Skin epidermis (tissue), 12 donors: Measurements from ENCODE around the gene MAB21L4.

Source experiments
- H3K27ac ChIP-seq, 21 experiments: fragments of 200-600 bp; sonication (generic) in 11 of 21; one replicate each; pipeline ENCODE4 v1.5.0; 2020; ENCODE audit warnings: mild to moderate bottlenecking in 3 of 21, inconsistent platforms in 2 of 21, moderate library complexity in 2 of 21
- H3K4me3 ChIP-seq, 7 experiments: fragments of 200-600 bp; sonication (generic) in 2 of 7; one replicate each; pipeline ENCODE4 v1.5.0; 2020; ENCODE audit warnings: inconsistent platforms in 2 of 7, mild to moderate bottlenecking in 2 of 7, moderate library complexity in 1 of 7

The MAB21L4 gene

DNA sequence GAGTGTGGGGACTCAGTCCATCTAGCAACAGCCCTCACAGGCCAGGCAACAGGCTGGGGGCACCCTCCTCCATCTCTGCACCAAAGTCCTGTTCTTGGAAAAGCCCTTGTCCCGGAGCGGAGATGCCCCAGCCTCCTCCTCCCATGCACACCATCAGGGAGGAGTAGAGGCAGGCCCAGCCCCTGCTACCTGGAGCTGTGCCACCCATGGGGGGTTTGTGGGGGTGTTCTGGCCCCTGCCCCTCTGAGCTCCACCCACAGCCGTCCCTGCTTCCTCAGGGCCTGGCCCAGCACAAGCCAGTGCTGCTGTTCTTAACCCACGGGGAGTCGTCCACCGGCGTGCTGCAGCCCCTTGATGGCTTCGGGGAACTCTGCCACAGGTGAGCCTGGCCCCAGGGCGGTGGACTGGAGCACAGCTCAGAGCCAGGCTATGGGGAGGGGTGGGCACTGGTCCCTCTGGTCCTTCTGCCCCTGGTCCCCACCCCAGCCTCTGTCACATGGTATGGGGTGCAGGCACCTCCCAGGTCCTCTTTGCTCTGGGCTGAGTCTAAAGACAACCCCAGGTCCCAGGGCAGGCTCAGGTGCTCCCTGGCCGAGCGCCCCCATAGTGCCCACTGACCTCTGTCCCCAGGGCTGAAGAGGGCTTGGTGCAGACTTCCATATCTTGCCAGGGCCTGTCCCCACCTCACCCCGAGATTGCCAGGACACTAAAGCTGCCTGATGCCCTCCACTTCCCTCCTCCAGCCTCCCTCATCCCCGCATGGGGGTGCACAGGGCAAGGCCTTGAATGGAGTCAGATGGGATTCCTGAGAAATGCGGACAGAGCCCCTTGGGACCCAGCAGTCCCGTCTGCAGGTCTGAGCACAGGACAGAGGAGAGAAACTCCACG, 24.6 kb downstream of the MAB21L4 start:
- Histone ChIP-seq H3K4me3 (no peak overlapping the region), H3K27ac (no peak overlapping the region)

DNA sequence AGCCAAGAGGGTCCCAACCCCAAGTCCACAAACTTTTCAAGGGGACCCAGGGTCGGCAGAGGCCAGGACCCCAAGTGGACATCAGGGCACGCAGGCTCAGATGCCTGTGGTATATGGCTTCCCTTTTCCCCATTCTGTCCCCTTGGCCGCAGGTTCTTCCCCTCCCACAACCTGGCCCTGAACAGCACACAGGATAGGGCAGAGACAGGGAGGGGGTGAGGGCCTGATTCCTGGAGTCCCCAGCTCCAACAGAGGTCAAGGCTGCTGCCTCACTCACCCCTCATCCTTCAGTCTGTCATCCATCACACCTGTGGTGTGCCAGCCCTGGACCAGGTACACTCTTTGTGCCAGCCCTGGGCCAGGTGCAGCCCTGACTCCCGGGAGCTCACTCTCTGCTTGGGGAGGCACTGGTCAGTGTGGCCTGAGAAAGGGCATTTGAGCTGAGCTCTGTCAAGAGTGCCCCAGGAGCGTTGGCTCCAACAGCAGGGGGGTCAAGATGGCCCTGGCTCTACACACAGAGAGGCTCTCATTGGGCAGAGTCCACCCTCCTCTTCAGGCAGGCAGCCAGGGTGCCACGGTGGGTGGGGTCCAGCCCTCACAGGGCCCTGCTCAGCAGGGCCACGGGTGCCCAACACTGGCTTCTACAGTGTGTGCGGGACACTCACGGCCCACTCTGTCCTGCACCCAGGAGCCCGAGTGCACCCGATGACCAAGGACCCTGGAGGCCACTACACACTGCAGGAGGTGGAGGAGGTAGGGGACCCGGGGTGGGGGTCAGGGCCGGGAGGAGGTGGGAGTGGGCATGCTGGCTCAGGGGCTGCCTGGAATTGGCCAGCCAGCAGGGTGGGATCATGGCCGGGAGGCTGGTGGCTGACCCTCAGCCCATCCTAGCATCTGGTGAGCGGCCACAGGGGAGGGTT, 25.7 kb downstream of the MAB21L4 start:
- H3K4me3 ChIP-seq, result no peak overlapping the region
- H3K27ac ChIP-seq, result no peak overlapping the region

DNA sequence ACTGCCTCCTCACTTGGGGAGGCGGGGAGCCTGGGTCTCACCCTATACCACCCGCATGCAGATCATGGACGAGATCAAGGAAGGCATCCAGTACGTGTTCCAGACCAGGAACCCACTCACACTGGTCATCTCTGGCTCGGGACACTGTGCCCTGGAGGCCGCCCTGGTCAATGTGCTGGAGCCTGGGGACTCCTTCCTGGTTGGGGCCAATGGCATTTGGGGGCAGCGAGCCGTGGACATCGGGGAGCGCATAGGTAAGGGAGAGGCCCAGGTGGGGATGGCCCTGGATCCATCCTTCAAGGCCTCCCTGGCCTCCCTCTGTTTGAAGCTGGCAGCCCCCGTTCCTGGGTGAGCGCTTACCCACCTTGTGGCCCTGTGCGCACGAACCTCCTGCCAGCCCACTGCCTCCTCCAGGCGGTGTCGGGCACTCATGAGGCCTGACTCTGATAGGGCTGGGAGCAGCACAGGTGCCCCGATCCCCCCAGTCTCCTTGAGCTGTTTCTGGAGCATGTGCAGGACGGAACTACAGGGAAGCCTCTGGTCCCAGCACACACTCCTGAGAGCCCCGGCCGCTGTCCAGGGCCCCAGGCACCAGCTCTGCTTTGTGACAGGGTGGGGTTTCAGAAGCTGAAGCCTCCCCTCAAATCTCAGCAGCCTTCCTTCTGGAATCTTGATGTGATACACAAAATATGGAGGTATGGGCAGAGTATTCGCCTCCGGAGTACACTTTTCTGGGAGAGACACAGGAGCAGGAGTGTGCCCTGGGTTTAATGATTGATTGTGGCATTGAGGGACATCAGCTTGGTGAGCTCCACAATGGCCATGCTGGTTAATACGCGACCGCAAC, 26.6 kb downstream of the MAB21L4 start:
- no peak overlapping the region for H3K4me3 ChIP-seq

DNA sequence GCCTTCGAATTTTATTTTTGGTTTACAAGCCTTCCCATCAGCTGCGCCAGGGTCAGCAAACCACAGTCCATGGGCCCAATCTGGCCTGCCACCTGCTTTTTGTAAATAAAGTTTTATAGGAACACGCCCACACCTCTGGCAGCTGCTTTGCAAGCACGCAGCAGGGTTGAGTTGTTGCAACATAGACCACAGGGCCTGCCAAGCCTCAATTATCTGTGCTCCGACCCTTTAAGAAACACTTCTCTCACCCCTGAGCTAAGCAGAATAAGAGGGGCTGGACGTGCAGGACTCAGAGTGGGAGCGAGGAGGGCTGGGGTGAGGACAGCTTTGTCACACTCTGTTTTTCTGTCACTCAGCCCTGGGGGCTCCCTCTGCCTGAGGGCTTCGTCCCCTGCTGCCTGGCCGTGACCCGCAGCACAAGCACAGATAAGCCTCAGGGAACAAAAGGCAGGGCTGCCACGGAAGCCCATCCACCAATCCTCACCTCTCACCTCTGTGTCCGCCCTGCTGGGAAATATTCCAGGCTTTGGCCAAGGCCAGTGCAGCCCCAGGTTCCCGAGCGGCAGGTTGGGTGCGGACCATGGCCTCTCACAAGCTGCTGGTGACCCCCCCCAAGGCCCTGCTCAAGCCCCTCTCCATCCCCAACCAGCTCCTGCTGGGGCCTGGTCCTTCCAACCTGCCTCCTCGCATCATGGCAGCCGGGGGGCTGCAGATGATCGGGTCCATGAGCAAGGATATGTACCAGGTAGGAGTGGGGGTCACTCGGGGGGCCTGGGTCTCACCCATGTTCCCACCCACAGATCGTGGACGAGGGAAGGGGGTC, 27.5 kb downstream of the MAB21L4 start, which contains the start of gene AGXT:
AGXT (plus strand) TSS at position 539 of the 823 bp plus-strand sequence; CDS start at position 581, 42 bp downstream.
- Histone ChIP-seq H3K4me3 (no peak within 1 kb of the TSS), H3K27ac (no peak within 1 kb of the TSS)

More for the DNA sequence above, 26.6 kb downstream of the MAB21L4 start:
- no peak overlapping the region for H3K27ac ChIP-seq

DNA sequence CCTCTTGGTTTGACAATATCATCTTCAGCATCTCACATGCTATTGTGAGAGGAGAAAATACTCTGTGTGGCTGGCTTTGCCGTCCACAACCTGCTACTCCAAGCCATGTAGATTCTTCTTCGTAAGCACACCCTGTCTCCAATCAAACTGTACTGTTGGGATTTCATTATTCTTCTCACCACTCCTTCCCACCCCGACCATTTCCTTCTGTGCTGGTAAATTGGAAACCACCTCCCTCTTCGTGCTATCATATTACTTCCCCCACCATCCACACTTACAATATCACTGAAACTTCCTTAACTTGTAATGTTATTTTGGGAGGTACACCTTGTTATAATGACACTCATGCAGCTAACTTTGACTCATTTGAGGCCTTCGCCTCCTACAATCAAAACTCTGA, 30.6 kb downstream of the MAB21L4 start:
- H3K27ac ChIP-seq, result no peak overlapping the region
- H3K4me3 ChIP-seq, result no peak overlapping the region

DNA sequence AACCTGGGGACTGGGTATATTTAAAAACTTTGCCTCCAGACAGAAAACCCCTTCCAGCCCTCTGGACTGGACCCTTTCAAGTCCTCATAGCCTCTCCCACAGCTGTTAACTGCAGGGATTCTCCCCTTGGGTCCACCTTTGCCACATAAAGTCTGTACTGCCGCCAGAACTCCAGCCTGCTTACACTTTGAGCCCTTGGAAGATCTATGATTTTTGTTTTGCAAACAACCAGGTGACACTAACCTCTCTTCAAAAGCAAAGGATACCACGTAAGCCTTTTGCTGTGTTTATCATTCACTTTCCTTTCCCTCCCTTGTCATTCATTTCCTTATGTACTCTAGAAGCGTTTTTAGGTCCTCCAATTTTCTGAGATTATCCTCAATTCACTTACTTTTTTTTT, 31.5 kb downstream of the MAB21L4 start:
- Histone ChIP-seq H3K27ac (no peak overlapping the region), H3K4me3 (no peak overlapping the region)

DNA sequence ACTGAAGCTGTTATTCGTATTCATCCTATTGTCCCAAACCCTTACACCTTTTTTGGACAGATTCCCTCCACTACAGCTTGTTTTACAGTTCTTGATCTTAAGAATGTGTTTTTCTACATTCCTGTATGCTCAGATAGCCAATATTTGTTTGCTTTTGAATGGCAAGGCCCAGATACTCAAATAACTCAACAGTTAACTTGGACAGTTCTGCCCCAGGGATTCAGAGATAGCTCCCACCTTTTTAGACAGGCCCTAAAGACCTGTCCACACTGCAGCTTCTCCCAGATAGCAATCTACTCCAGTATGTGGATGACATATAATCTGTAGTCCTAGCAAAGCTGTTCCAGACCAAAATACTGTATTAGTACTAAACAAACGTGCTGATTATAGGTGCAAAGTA, 34.4 kb downstream of the MAB21L4 start:
- no peak overlapping the region for H3K27ac ChIP-seq
- H3K4me3 ChIP-seq, result no peak overlapping the region

DNA sequence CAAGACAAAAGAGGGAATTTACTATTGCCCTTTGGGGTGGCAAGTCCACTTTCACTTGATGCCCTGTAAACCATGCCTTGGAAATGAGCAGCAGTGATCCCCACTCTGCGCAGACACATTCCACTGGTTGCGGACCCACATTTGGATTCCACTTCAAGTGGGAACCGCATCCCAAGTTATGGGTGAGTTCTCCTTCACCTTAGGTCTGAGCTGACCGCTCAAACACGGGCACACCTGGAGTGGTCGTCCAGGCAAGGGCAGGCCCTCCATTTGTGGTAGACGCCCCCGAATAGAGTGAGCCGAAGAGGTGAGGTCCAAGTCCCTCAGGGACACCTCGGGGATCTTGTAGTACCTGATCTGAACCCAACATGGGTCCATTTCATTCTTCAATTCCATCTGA, 37.1 kb downstream of the MAB21L4 start:
- no peak overlapping the region for H3K27ac ChIP-seq
- H3K4me3 ChIP-seq, result no peak overlapping the region

DNA sequence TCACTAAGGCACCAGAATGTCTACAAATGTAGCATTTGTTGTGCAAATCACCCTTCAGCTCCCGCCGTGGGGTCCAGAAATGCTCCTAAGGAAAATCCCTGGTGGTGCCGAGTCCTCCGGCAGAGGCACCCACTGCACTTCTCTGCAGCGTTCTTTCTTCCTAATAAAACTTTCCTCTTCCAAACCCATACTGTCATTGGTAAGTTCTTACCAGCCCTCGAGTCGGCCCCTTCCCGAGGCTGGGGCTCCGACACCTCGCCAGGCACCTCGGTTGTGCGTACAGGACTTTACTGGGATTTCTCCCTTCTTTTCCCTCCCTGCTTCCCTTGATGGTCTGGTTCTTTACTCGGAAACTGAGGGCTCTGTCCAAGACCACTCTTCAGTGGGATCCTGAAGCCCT, 37.6 kb downstream of the MAB21L4 start:
- no peak overlapping the region for H3K27ac ChIP-seq

DNA sequence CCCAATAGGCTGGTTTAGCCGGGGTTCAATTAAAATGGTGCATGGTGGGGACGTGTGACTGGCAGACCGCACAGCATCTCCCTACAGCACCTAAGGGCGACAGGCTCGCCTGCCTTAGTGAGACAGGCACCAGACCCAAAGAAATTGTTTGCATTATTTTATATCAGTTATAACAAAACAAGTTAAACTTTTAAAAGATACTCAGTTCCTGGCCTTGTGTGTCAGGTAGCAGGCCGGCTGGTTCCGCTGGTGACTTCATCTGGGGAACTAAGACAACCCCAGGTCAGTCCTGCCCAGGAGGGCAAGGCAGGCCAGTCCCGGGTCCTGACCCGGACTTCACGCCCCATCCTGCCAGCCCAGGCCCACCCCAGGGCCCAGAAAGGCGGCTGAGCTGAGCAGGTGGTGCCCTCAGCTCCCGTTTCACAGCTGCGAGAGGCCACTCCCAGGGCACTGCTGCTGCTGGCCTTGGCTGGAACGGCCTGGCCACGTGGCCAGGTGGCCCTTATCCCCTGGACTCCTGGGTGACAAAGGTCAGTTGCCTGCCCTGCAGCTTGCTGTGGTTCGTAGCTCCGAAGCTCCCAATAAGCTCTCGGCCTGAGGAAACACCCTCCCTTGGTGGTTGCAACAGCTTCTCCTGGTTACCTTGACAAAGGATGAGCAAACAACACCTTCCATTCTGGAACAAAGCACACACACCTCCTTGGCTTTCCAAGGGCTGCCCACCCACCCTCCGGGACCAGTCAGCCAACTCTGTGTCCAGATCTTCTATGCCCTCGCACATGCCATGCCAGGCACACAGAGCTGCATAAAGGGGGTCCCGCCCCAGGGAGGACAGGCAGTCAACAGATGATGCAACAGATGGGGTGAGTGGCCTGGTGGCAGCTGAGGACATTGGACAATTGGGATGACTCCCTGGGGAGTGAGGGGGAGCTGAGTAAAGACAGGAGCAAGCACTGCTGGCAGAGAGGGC, 38.6 kb downstream of the MAB21L4 start:
- Histone ChIP-seq H3K4me3 (no peak overlapping the region), H3K27ac (no peak overlapping the region)

More for the DNA sequence above, 37.6 kb downstream of the MAB21L4 start:
- no peak overlapping the region for H3K4me3 ChIP-seq

DNA sequence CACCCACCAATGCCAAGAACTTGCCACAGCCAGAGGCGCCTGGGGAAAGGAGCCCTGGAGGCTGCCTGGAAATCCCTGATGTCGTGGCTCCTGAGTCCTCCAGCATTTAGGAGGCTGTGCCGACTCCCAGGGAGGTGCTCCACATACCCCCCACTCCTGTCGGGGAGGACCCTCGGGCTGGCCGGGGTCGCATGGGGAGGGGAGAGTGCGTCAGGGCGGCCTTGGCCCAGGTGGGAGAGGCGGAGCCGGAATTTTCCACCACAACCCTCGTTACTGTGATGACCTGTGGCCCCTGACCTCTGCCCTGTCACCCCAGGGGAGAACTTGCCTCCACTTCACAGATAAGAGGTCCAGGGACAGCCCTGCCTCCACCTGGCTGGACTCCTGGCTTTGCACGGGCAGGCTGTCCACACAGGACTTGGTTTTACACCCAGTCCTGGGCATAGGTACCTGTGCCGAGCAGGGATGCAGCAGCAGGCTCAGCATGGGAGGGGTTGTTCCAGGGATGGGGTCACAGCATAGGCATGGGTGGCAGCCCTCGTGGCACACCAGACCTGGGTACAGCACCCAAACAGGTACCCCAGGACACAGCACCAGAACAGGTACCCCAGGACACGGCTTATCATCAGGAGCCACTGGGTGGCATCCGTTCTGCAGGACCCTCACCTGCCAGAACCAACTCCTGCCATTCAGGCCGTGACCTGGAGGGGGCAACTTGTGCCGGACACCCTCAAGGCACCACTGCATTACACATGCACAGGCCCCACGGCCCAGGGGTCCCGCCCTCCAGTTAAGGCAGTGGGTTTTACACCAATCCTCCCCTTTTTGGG, 39.6 kb downstream of the MAB21L4 start:
- Histone ChIP-seq H3K4me3 (no peak overlapping the region), H3K27ac (no peak overlapping the region)

DNA sequence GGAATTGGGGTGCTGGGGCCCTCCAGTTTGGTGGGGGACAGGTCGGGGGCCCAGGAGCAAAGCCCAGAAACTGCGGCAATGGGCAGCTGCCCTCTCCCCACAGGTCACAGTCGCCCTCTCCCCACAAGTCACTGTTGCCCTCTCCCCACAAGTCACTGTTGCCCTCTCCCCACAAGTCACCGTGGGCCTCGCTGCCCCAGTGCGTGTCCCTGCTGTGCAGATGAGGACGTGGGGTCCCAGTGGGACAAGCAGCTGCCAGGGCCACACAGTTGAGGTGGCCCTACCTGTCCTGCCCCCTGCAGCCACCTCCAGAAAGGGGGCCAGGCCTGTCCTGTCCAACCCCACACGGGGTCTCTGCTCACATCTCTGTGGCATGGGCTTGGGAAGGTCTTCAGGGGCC, 40.3 kb downstream of the MAB21L4 start:
- Histone ChIP-seq H3K4me3 (no peak overlapping the region), H3K27ac (no peak overlapping the region)

DNA sequence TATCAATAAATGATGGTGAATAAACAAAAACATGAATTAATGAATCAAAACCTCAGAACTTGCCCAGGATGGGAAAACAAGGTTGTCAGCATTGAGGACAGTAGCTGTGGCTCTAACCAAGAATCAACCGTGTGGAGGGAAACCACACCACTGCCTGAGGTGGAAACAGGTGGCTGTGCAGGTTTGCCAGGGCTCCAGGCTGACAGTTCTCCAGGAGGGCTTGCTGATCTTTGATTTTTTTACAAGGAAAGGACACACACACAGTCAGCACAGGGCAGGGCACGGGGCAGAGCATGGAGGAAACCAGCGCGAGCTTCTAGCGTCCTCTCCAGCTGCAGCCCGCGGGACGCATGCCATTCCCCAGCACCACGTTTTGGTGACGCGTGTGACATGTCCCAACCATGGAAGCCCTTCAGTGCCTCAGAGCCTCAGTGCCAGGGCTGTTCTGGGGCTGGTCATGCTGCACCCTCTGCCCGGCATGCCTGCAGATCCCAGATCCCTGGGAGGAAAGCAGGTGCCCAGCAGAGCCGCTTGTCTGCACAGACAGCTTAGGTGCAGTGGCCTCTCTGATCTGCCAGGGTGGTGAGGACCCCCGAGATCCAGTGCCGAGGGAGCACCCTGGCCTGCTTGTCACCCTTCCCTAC, 43.2 kb downstream of the MAB21L4 start:
- no peak overlapping the region for H3K27ac ChIP-seq

DNA sequence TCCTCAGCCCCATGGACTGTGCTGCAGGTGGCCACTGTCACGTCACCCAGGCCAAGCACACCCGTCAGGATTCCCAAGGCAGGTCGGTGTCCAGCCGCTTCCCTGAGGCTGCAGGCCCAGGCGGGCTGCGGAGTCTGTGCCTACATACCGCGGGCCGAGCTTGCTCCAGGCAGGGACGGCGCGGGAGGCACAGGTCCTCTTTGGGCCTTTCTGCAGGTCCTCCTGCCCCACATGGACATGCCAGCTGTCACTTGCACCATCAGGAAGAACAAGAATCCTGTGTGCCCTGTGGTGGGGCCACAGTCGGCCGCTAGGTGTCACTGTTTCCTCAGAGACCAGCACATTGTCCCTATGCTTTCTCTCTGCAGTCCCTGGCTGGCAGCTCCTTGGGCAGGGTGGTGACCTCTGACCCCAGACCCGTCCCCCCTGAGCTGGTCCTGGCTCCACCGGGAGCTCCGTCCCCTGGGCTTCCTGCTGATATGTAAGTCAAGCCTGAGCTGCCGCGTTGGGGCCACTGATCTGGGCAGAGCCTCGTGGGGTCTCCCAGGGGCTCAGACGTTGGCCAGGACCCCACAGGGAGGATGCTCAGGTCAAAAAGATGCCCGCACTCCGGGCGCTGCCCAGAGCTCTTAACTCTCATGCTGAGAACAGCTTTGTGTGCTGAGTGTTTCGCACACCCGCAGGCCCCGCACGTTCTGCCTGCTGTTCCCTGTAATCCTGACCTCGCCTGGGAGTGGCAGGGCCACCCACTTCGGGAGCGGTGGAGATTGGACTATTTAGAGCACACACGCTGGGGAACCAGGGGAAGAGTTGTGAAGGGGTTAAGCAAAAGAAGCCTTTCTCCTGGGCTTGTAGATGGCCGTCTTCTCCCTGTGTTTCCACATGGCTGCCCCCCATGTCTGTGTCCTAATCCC, 44.6 kb downstream of the MAB21L4 start:
- H3K4me3 ChIP-seq, result no peak overlapping the region
- no peak overlapping the region for H3K27ac ChIP-seq

More for the DNA sequence above, 43.2 kb downstream of the MAB21L4 start:
- H3K4me3 ChIP-seq, result no peak overlapping the region

DNA sequence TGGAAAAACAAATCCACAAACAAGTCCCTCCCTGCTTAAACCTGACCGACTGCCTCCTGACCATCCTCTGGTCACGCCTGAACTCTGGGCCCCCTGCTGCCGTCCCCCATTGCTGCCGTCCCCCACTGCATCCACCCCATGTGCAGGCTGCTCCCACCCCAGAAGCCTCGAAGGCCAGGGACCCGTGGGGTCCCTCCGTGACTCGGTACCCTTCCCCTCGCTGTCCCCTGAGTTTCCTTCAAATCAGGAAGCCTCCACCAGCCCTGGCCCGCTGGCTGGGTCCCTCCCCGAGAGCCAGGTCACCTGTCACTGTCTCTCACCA, 45.2 kb downstream of the MAB21L4 start:
- no peak overlapping the region for H3K27ac ChIP-seq
- H3K4me3 ChIP-seq, result no peak overlapping the region

DNA sequence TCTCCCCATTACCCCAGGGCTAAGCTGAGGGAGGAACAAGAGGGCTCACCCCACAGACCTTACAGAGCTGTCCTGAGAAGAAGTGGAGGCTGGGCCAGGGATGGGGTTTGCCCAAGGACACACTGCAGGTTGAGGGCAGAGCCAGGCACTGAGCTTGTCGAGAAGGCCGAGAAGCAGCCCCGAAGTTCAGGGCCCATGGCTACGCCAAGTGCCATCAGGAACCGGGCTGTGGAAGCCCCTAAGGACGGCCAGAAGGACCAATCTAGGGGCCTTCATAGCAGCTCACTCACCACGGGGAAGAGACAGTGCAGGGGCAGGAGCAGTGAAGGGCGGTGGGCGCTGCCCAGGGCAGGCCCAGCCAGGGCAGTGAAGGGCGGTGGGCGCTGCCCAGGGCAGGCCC, 45.9 kb downstream of the MAB21L4 start:
- Histone ChIP-seq H3K27ac (no peak overlapping the region), H3K4me3 (no peak overlapping the region)
